Calu3 (cell line): ENCODE data around the gene XCR1. TPM values are rescaled to one million over a fixed set of nuclear protein-coding genes. Genes with fewer than 3 reads are reported as not detected.

Source experiments
- BruUV-seq: library from RNA; stranded (reverse); fragments of 400-500 nt; replicated peaks from 2 replicates; lab custom pipeline; 2021; lab: Mats Ljungman, UMichigan
- CTCF ChIA-PET: fragments of 300-600 bp; sonication (Branson Sonifier 250); formaldehyde crosslinking; loops from one replicate; lab custom pipeline; 2022; ENCODE audit warnings: antibody characterized with exemption; lab: Charles Lee
- DNase-seq: peaks from one replicate; pipeline ENCODE4 v3.0.0; 2022
- H3K27ac Mint-ChIP-seq: one replicate; pipeline ENCODE4 v1.8.0; 2022; ENCODE audit warnings: mixed read lengths; ENCODE audit not compliant: unreplicated experiment
- H3K27me3 Mint-ChIP-seq: one replicate; pipeline ENCODE4 v1.8.0; 2022; ENCODE audit warnings: mixed read lengths; ENCODE audit not compliant: unreplicated experiment
- H3K36me3 Mint-ChIP-seq: one replicate; pipeline ENCODE4 v1.8.0; 2022; ENCODE audit warnings: mild to moderate bottlenecking, moderate library complexity, mixed read lengths; ENCODE audit not compliant: insufficient read depth, unreplicated experiment
- H3K4me1 Mint-ChIP-seq: one replicate; pipeline ENCODE4 v1.8.0; 2022; ENCODE audit warnings: mild to moderate bottlenecking, low read depth, mixed read lengths; ENCODE audit not compliant: unreplicated experiment
- H3K4me3 Mint-ChIP-seq: one replicate; pipeline ENCODE4 v1.8.0; 2022; ENCODE audit warnings: mild to moderate bottlenecking, low read depth, moderate library complexity, mixed read lengths; ENCODE audit not compliant: unreplicated experiment
- H3K9me3 Mint-ChIP-seq: one replicate; pipeline ENCODE4 v1.8.0; 2022; ENCODE audit warnings: low read depth, mixed read lengths; ENCODE audit not compliant: unreplicated experiment
- intact Hi-C: fragments of 100-400 bp; cut with micrococcal nuclease; formaldehyde crosslinking; loops from one replicate; pipeline ENCODE4 v1.10.0; 2022; ENCODE audit not compliant: unreplicated experiment
- total RNA-seq: library from RNA; stranded (reverse); gene quantifications from 2 replicates; pipeline ENCODE4 v1.2.3, GENCODE V29; 2022
- TF ChIP-seq, protein P1 (sequence below): fragments of 200-600 bp; IDR thresholded peaks from one replicate; pipeline ENCODE4 v1.8.0; 2022; ENCODE audit warnings: antibody characterized with exemption; ENCODE audit not compliant: unreplicated experiment

The XCR1 gene
- total RNA-seq, 1 experiment from 2014 or later, result not detected

DNA sequence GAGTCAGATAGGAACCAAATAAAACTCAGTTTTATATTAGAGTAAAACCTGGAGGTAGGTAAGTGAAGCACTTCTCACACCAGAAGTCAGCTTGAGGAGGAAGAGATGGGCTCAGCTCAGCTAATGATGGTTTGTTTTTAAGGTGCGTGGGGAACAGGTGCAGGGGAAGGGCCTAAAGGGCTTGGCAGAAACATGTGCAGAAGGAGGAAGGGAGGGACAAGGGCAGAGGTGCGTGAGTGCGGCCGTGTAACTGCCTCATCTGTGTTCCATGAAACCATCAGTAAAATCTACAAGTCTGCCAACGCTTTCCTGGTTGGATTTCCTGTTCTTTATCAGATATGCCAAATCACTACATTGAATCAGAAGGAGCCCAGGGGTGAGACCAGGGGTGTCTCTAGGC is 51.6 kb downstream of the XCR1 start:
- Mint-ChIP-seq H3K27me3 (no peaks in the 10 kb centered on the region), H3K4me3 (no peak overlapping the region), H3K4me1 (peaks cover 11% of the 10 kb centered on the region), H3K9me3 (no peaks in the 10 kb centered on the region), H3K36me3 (peaks cover 20% of the 10 kb centered on the region), H3K27ac (no peak overlapping the region)
- TF ChIP-seq, protein P1, sequence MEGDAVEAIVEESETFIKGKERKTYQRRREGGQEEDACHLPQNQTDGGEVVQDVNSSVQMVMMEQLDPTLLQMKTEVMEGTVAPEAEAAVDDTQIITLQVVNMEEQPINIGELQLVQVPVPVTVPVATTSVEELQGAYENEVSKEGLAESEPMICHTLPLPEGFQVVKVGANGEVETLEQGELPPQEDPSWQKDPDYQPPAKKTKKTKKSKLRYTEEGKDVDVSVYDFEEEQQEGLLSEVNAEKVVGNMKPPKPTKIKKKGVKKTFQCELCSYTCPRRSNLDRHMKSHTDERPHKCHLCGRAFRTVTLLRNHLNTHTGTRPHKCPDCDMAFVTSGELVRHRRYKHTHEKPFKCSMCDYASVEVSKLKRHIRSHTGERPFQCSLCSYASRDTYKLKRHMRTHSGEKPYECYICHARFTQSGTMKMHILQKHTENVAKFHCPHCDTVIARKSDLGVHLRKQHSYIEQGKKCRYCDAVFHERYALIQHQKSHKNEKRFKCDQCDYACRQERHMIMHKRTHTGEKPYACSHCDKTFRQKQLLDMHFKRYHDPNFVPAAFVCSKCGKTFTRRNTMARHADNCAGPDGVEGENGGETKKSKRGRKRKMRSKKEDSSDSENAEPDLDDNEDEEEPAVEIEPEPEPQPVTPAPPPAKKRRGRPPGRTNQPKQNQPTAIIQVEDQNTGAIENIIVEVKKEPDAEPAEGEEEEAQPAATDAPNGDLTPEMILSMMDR, result no peak
- no TSS peak for BruUV-seq
- no peak for DNase-seq
- intact Hi-C loops, result no loop called here
- CTCF ChIA-PET, result no interaction called here

DNA sequence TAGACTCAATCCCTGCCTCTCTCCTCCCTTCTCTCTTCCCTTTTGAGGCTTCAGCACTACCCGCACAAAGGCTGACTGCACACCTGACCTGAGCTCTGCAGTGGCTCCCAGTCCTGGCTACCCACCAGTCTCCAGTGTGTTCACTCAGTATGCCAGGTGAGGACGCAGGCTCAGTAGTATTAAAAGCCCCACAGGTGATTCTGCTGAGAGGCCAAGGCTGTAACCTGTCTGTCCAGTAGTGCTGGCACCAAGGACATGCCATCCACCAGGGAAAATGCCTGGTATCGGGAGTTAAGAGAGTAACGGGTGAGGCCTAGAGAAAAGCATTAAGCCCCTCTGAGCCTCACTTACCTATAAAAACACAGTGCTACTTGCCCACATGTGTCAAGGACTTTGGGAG is 52.6 kb downstream of the XCR1 start:
- H3K4me3 Mint-ChIP-seq, result no peak overlapping the region
- no peak for DNase-seq
- H3K9me3 Mint-ChIP-seq, result no peaks in the 10 kb centered on the region
- peaks cover 11% of the 10 kb centered on the region for H3K4me1 Mint-ChIP-seq
- intact Hi-C loops, result no loop called here
- H3K36me3 Mint-ChIP-seq, result peaks cover 17% of the 10 kb centered on the region
- no TSS peak for BruUV-seq
- H3K27me3 Mint-ChIP-seq, result no peaks in the 10 kb centered on the region
- TF ChIP-seq, protein P1, result no peak
- no peak overlapping the region for H3K27ac Mint-ChIP-seq
- CTCF ChIA-PET, result interaction anchor here (0.6 kb wide), 1 partner anchor 104 kb away, joined by 3 read pairs; no protein-coding TSS in a partner anchor

DNA sequence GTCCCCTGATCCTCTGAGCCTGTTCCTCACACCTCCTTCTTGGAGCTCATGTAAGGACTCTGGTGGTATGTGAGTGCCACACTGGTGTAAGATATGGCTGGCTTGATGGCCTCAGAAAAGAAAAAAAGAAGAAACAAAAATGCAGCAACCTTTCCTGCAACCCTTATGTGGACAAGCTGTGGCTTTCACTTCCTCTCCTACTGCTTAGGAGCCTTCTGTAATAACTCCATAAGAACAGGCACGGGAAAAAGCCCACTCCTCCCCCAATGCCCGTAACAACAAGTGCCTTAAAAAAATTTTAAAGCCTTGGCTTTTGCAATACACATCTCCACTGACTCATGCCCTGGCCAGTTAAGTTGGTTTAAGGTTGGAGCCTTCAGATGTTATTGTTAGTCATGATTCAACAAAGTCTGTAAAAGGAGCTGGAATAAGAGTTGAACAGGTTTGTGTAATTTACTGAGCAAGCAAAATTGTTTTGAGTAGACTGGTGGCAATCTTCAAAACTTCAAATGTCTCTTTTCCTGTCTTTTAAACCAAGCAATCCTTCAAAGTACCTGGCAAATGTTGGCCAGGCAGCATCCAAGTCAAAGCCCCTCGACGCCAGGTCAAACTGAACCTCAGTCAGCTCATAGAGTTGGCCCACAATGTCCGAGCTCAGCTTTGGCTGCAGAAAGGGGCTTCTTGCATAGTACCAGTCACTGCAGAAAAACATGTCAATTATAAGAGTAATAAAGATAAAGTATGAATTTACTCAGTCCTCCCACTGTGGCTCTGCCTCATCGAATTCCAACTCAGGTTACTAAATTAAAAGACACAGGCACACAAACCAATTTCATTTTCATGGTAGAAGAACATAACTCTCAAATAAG is 54.5 kb downstream of the XCR1 start:
- Mint-ChIP-seq H3K27ac (no peak overlapping the region), H3K4me1 (no peaks in the 10 kb centered on the region), H3K9me3 (no peaks in the 10 kb centered on the region), H3K27me3 (no peaks in the 10 kb centered on the region), H3K4me3 (no peak overlapping the region), H3K36me3 (peaks cover 11% of the 10 kb centered on the region)
- CTCF ChIA-PET, result interaction anchor here (0.6 kb wide), 1 partner anchor 762 kb away, joined by 3 read pairs; no protein-coding TSS in a partner anchor
- intact Hi-C loops, result no loop called here
- no TSS peak for BruUV-seq
- TF ChIP-seq, protein P1, result no peak
- DNase-seq, result no peak

DNA sequence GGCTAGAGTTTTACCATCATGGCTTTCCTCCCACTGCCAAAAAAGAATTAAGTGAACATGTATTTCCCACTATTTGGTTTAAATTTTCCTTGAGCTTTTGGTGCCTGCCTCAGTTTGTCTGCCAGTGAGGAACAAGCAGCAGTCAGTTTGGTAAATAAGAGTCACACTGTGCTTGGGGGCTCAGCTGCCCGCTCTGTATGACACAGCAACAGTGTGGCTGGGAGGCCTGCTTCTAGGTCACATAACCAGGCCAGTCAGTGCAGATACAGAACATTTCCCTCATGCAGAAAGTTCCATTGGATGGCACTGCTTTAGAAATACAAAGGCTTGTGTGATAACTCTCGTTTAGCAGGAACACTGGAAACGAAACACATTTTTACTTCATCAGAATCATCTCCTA is 57.3 kb downstream of the XCR1 start:
- Mint-ChIP-seq H3K36me3 (peaks cover 4% of the 10 kb centered on the region), H3K27ac (no peak overlapping the region), H3K4me1 (no peaks in the 10 kb centered on the region), H3K9me3 (no peaks in the 10 kb centered on the region), H3K4me3 (no peak overlapping the region), H3K27me3 (no peaks in the 10 kb centered on the region)
- intact Hi-C loops, result no loop called here
- CTCF ChIA-PET, result no interaction called here
- no peak for DNase-seq
- BruUV-seq, result no TSS peak
- TF ChIP-seq, protein P1, result no peak
